HFF-Myc (cell line): ENCODE results near the gene CIB4.

Experiments used
- DNase-seq: peaks from one replicate; pipeline ENCODE4 v3.0.0-alpha.2; 2011; ENCODE audit warnings: low read depth; ENCODE audit errors: extremely low read depth
- H3K4me3 ChIP-seq: replicated peaks from 2 replicates; pipeline ENCODE4 v1.5.1; 2011; ENCODE audit warnings: low read depth, mild to moderate bottlenecking, control low read depth, low read length
- TF ChIP-seq, protein P1 (sequence below): IDR thresholded peaks from 2 replicates; pipeline ENCODE4 v1.5.1; 2012; ENCODE audit warnings: mild to moderate bottlenecking, low read depth, low read length, control low read depth; ENCODE audit errors: missing control alignments

The CIB4 gene

GRCh38 chr2:26584191-26584590 lies 57.0 kb downstream of the CIB4 start:
- DNase-seq, result no peak
- no peak overlapping the region for H3K4me3 ChIP-seq
- TF ChIP-seq, protein P1, sequence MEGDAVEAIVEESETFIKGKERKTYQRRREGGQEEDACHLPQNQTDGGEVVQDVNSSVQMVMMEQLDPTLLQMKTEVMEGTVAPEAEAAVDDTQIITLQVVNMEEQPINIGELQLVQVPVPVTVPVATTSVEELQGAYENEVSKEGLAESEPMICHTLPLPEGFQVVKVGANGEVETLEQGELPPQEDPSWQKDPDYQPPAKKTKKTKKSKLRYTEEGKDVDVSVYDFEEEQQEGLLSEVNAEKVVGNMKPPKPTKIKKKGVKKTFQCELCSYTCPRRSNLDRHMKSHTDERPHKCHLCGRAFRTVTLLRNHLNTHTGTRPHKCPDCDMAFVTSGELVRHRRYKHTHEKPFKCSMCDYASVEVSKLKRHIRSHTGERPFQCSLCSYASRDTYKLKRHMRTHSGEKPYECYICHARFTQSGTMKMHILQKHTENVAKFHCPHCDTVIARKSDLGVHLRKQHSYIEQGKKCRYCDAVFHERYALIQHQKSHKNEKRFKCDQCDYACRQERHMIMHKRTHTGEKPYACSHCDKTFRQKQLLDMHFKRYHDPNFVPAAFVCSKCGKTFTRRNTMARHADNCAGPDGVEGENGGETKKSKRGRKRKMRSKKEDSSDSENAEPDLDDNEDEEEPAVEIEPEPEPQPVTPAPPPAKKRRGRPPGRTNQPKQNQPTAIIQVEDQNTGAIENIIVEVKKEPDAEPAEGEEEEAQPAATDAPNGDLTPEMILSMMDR, result no peak

DNA sequence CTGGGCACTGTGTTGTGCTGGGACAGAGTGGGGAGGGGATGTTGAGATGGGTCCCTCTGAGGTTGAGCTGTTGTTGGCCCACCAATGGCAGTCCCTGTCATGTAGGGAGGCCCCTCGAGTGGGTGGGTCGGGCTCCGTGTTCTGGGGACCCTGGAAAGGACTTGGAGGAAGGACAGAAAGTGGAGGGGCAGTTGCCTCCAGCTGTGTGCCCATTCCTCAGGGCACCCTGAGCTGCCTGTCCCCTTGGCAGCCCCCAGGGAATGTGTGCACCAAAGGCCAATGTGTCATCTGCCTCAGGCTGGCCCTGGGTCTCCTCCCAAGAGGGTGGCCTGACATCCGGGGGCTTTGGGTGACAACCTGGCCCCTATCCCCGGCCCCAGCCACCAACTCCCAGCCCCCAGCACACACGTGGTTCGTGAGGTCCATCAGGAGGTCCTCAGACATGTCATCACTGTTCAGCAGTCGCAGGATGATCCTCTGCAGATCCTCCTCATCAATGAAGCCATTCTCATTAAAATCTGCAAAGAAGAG lies 57.7 kb downstream of the CIB4 start:
- DNase-seq, result no peak
- TF ChIP-seq, protein P1, result no peak
- no peak overlapping the region for H3K4me3 ChIP-seq

GRCh38 chr2:26582890-26583289 lies 58.3 kb downstream of the CIB4 start:
- DNase-seq, result no peak
- TF ChIP-seq, protein P1, result no peak
- H3K4me3 ChIP-seq, result no peak overlapping the region

DNA sequence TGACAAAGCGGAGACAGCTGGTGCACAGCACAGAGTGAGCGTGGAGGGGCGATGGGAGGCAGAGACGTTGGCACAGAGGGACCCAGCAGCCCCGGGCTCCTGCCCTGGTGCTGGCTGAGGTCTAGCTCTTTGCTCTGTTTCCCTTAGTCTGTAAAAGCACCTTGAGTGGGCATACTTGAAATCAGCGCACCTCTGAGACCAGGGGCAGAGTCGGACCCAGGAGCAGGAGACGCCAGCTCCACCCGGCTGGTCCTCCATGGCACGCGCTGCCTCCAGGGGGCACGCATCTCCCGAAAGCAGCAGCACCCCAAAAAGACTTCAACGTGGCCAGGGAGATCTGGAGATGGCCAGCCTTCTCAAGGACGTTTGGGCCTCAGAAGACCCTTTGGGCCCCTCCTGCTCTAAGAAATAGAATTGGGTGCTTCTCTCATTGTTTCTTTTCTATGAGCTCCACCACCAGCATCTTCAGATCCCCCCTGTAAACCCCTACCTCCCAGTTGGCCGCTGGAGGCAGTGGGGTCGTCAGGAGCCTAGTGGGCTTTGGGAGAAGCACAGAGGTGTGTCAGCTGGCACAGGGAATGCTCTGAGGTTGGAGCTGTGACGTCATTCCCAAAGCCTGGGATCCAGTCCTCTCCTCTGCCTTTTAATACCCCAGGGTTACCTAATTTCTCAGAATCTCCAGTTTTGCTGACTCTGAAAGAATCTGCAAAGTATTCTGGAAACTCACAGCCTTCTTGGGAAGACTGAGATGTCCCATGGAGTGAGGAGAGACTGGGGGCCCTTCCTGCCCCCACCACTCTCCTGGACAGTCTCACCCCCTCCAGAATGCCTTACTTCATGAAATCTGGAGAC lies 58.9 kb downstream of the CIB4 start:
- H3K4me3 ChIP-seq, result no peak overlapping the region
- TF ChIP-seq, protein P1, result no peak
- no peak for DNase-seq

DNA sequence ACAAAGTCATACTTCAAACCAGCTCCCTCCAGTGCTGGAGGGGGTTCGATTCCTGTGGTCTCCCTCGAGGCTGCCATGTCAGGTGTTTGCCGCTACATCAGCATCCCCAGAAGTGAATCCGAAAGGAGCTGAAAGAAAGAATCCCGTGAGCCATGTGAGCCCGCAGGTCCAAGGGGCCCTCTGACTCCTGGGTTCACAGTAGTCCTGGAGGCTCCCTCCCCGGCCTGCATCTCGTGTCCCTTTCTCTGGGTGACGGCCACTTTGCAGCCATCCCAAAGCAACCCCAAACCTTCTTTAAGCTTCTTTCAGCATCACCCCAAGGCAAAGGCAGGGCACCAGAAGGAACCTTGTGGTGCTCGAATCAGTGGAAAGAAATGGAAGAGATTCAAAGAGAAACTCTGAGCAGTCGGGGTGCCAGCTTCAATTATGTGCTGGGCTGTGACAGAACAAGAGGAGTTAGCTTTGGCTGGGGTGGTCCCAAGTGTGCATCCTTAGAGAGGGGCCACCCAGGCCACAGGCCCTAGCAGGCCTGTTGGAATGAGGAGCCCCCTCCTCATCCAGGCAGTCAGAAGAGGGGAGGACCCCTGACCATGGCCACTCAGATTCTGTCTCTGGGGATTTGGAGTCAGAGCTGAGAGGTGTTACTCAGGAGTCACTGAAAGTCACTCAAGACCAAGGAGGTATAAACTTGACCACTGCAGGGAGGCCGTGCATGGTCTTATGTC lies 59.7 kb downstream of the CIB4 start:
- TF ChIP-seq, protein P1, result no peak
- no peak for DNase-seq
- no peak overlapping the region for H3K4me3 ChIP-seq

DNA sequence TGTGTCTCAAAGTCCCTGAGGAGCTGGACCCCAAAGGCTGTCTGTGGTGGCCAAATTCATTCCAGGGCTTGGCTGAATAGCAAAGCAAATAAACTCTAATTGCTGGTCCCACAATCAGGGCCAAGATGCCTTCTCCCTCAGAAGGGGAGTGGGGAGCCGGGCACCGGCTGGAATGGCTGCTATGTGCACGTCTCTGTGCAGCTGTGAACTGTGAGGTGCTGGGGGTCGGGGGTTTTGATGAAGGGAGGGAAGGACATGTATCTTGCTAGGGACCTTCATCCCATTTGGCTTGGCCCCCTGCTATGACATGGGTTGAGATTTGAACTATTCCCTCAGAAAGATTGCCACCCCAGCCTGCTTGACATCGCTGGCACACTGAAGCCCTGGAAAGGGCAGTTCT lies 60.4 kb downstream of the CIB4 start:
- no peak for DNase-seq
- TF ChIP-seq, protein P1, result no peak
- no peak overlapping the region for H3K4me3 ChIP-seq
